Neural crest cell (in vitro differentiated cells): Measurements from ENCODE around the gene TST. TPM values are rescaled to one million over a fixed set of nuclear protein-coding genes. Genes with fewer than 3 reads are reported as not detected.
"Not testable (repeated sequence)": the region's sequence is repeated elsewhere in the genome, so short reads cannot be mapped to it uniquely, and the experiment has no call there.

Experiments
- DNase-seq: peaks from one replicate; pipeline ENCODE4 v3.0.0; 2021; ENCODE audit warnings: low read depth, mixed read lengths, low spot score
- H3K27ac Mint-ChIP-seq: one replicate; pipeline ENCODE4 v1.8.0; 2021; ENCODE audit warnings: mild to moderate bottlenecking, mixed read lengths; ENCODE audit not compliant: unreplicated experiment
- H3K27me3 Mint-ChIP-seq: 2 replicates; pipeline ENCODE4 v1.8.0; 2021; ENCODE audit warnings: low read depth, mild to moderate bottlenecking, mixed read lengths
- H3K36me3 Mint-ChIP-seq: 2 replicates; pipeline ENCODE4 v1.8.0; 2021; ENCODE audit warnings: low read depth, mild to moderate bottlenecking, mixed read lengths
- H3K4me1 Mint-ChIP-seq: 2 replicates; pipeline ENCODE4 v1.8.0; 2021; ENCODE audit warnings: mixed read lengths
- H3K4me3 Mint-ChIP-seq: one replicate; pipeline ENCODE4 v1.8.0; 2021; ENCODE audit warnings: mild to moderate bottlenecking, mixed read lengths
- H3K9me3 Mint-ChIP-seq: 2 replicates; pipeline ENCODE4 v1.8.0; 2021; ENCODE audit warnings: mixed read lengths
- CTCF ChIP-seq: fragments of 200-600 bp; sonication (generic); conservative IDR thresholded peaks from 2 replicates; pipeline ENCODE4 v1.5.0; 2021; ENCODE audit warnings: antibody characterized with exemption, mild to moderate bottlenecking
- total RNA-seq: library from RNA; stranded (reverse); gene quantifications from 2 replicates; pipeline ENCODE4 v1.2.1, GENCODE V29; 2021

Gene TST
- total RNA-seq, 1 donor from 2014 or later = 31.0 TPM

DNA sequence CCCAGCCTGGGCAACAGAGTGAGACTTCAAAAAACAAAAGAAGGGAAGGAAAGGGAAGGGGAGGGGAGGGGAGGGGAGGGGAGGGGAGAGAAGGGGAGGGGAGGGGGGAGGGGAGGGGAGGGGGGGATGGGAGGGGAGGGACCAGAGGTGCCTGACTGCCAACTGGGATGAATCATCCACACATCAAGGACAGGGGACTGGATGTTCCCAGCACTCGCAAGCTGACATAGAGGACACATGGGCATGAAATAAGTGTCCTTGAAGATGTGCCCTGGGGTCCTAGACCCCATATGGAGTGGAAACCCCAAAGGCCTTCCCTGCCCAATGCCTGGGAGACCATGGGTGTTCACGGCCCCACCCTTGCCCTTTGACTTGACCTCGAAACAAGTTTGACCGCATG lies 19.8 kb downstream of the TST start:
- no peak for DNase-seq
- H3K9me3 Mint-ChIP-seq = no peaks in the 10 kb centered on the region
- no peak for TF ChIP-seq CTCF
- no peak overlapping the region for H3K4me3 Mint-ChIP-seq
- no peaks in the 10 kb centered on the region for H3K4me1 Mint-ChIP-seq
- H3K36me3 Mint-ChIP-seq = no peaks in the 10 kb centered on the region
- H3K27ac Mint-ChIP-seq = no peak overlapping the region
- peaks cover 12% of the 10 kb centered on the region for H3K27me3 Mint-ChIP-seq

DNA sequence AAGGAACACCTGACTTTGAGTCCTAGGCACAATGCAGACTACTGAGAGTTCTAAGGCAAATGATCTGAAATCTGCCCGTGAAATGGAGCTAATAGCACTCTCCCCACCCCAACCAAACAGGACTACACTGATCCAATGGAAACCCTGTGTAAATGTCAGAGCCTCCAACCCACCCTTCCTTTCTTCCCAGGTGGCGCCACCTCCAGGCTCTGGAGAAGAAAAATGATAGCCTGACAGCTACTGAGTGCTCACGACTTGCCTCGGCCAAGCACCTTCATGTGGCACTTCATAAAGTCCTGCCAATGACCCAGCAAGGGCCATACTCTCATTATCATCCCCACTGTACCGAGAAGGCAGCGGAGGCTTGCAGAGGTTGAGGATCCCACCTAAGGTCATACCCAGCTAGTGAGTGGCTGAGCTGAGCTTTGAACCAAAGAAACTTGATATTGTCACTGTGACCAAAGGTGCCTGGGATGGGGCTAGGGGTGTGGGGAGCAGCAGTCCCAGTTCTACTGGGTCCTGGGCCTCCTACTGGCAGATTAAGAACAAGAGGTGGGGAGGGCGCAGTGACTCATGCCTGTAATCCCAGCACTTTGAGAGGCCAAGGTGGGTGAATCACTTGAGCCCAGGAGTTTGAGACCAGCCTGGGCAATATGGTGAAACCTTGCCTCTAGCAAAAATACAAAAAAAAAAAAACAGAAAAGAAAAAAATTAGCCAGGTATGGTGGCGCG lies 20.5 kb downstream of the TST start:
- Mint-ChIP-seq H3K36me3 (no peaks in the 10 kb centered on the region), H3K4me1 (no peaks in the 10 kb centered on the region), H3K4me3 (no peak overlapping the region), H3K27me3 (peaks cover 12% of the 10 kb centered on the region), H3K9me3 (no peaks in the 10 kb centered on the region), H3K27ac (no peak overlapping the region)
- no peak for TF ChIP-seq CTCF
- DNase-seq = no peak

DNA sequence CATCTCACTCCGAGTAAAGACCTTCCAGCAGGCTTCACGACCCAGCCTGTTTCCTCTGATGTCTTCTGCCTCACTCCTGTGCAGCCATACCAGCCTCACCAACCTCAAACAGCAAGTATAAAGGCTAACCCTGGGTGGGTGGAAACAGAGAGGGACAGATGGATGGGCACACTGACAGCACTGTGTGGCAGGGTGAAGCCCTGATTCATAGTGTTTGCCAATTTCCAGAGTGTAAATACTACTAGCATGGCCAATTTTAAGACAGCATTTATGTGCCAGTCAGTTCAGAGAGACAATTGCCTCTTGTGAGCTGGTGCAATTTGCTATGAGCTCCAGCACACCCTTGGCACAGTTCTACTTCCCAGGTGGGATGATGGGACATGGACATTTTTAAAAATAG lies 21.5 kb downstream of the TST start:
- Mint-ChIP-seq H3K4me1 (no peaks in the 10 kb centered on the region), H3K36me3 (no peaks in the 10 kb centered on the region), H3K27me3 (peaks cover 12% of the 10 kb centered on the region), H3K27ac (no peak overlapping the region), H3K9me3 (no peaks in the 10 kb centered on the region), H3K4me3 (no peak overlapping the region)
- TF ChIP-seq CTCF = no peak
- no peak for DNase-seq

DNA sequence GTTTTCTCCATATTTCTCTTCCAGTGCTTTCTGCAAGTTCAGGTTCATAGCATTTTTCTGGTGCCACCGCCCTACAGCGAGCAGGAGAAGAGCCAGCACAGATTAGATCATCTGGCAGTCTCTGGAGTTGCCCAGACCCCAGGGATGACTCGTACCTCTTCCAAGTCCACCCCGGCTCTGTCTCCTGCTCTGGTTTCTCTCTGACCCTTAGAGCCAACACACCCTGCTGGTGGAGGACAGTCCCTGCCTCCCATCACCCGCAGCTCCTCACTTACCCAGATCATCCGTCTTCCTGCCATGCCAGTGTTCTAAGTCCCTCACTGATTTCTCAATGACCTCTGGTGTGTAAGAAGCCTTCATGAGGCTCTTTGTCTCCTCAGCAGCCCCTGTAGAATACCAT lies 28.0 kb downstream of the TST start:
- peaks cover 2% of the 10 kb centered on the region for H3K9me3 Mint-ChIP-seq
- no peak for TF ChIP-seq CTCF
- no peak for DNase-seq
- no peaks in the 10 kb centered on the region for H3K36me3 Mint-ChIP-seq
- H3K4me1 Mint-ChIP-seq = no peaks in the 10 kb centered on the region
- no peak overlapping the region for H3K27ac Mint-ChIP-seq
- no peak overlapping the region for H3K4me3 Mint-ChIP-seq
- H3K27me3 Mint-ChIP-seq = peaks cover 53% of the 10 kb centered on the region

DNA sequence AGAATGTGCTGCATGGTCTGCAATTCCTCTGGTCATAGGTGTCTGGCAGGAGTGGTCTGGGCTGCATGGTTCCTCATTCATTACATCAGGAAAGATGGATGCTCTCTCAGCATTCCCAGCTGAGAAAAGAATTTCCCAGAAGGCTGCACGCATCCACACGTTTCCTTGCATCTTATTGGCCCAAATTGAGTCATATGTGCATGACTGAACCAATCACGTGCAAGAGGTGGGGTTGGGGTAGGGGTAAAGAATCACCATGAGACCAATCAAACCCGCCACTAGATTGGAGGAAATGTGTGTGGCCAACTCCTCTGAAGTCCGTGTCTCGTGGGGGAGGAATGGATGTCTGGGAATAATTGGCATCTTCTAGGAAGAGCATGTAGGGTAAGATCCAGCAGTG lies 28.8 kb downstream of the TST start:
- Mint-ChIP-seq H3K36me3 (no peaks in the 10 kb centered on the region), H3K27ac (no peak overlapping the region), H3K27me3 (peaks cover 55% of the 10 kb centered on the region), H3K4me1 (no peaks in the 10 kb centered on the region), H3K4me3 (no peak overlapping the region), H3K9me3 (peaks cover 9% of the 10 kb centered on the region)
- TF ChIP-seq CTCF = no peak
- DNase-seq = no peak

DNA sequence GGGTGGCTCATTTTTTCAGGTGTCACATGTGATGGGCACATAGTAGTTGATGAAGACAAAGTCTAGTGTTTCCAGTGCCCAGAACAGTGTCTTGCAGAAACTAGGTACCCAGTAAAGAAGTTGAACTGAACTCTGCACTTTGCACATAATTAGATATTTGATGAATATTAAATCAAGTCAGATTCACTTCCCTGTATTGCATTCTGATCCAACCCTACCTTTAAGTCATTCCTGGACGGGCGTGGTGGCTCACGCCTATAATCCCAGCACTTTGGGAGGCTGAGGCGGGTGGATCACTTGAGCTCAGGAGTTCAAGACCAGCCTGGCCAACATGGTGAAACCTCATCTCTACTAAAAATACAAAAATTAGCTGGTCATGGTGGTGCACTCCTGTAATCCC lies 30.2 kb downstream of the TST start:
- DNase-seq, H3K4me1 Mint-ChIP-seq, H3K4me3 Mint-ChIP-seq, H3K36me3 Mint-ChIP-seq, H3K27ac Mint-ChIP-seq: not testable (repeated sequence)
- peaks cover 50% of the 10 kb centered on the region for H3K27me3 Mint-ChIP-seq
- peaks cover 12% of the 10 kb centered on the region for H3K9me3 Mint-ChIP-seq
